Right lobe of liver (tissue), 6 donors: ENCODE results near the gene LGI1. TPM values are rescaled to one million over a fixed set of nuclear protein-coding genes. Genes with fewer than 3 reads are reported as not detected.

ENCODE experiments used
- ATAC-seq, 4 donors: fragments of 200-7000 bp; cut with Tn5 transposase; one replicate each; pipeline ENCODE4 v1.9.1; 2020; ENCODE audit warnings: mild to moderate bottlenecking in 4 of 4, moderate library complexity in 4 of 4
- DNase-seq, 3 donors: peaks; one replicate each; pipeline ENCODE4 v3.0.0-alpha.2; 2020
- H3K27ac ChIP-seq, 3 donors: fragments of 200-600 bp; one replicate each; pipeline ENCODE4 v1.8.0; 2022
- H3K27me3 ChIP-seq, 2 donors: fragments of 200-600 bp; one replicate each; pipeline ENCODE4 v1.8.0; 2022
- H3K36me3 ChIP-seq, 4 donors: fragments of 200-600 bp; sonication (generic) in 1 of 4; one replicate each; pipeline versions ENCODE4 v1.5.1 to v1.8.0; 2017 to 2022; ENCODE audit warnings: control low read depth in 1 of 4
- H3K4me1 ChIP-seq, 4 donors: fragments of 200-600 bp; sonication (generic) in 1 of 4; one replicate each; pipeline versions ENCODE4 v1.5.1 to v1.8.0; 2017 to 2022; ENCODE audit warnings: control low read depth in 1 of 4
- H3K4me3 ChIP-seq, 3 donors: fragments of 200-600 bp; one replicate each; pipeline ENCODE4 v1.8.0; 2022
- H3K9me3 ChIP-seq, 4 donors: fragments of 200-600 bp; sonication (generic) in 1 of 4; one replicate each; pipeline versions ENCODE4 v1.5.1 to v1.8.0; 2017 to 2022; ENCODE audit warnings: control low read depth in 1 of 4
- POLR2A ChIP-seq: fragments of 450-650 bp; IDR thresholded peaks from one replicate; pipeline ENCODE4 v1.6.1; 2017; ENCODE audit warnings: antibody characterized with exemption, mild to moderate bottlenecking
- WGBS: methylation state at CpG from one replicate; pipeline ENCODE4 v1.1.6; 2018; ENCODE audit warnings: low coverage, low lambda C conversion rate; ENCODE audit not compliant: insufficient coverage; ENCODE audit errors: missing lambda C conversion rate; 5-methylcytosine and 5-hydroxymethylcytosine counted together
- intact Hi-C, 2 donors: fragments of 100-400 bp; cut with DNase I; formaldehyde crosslinking; loops; one replicate each; pipeline versions ENCODE4 v1.11.2 to v1.14.1; 2022
- total RNA-seq, 6 experiments: library from RNA; depleted of rRNA in 2 of 6; stranded (reverse); fragments of >200 nt in 2 of 6; fragmentation: NEBNext Ultra II Directional in 3 of 6; extraction: Animal tissue kit (Norgen Biotek cat#: 25700) in 3 of 6; gene quantifications; one replicate each; pipeline versions ENCODE4 v1.1.0 to v1.2.4, GENCODE V29; 2016 to 2023
- TF ChIP-seq, protein P1 (sequence below), 4 donors: fragments of 200-600 bp in 3 of 4; fragments of 450-650 bp in 1 of 4; IDR thresholded peaks; one replicate each; pipeline versions ENCODE4 v1.5.1 to v1.8.0; 2016 to 2022; ENCODE audit warnings: antibody characterized with exemption in 4 of 4, mild to moderate bottlenecking in 2 of 4
- donor health status: DM: no; HTN: yes; CAD: no.
- donor health status: DM: no; HTN: no; CAD: no.
- donor health status: DM: no; HTN: no; CAD: no.
- donor health status: DM: no; HTN: yes; CAD: no.
- donor health status: DM: no; HTN: yes; CAD: no.

The LGI1 gene
- total RNA-seq, 6 experiments from 2014 or later, result 0.22 to 2.3 (median 0.86) TPM; not detected in 1

DNA sequence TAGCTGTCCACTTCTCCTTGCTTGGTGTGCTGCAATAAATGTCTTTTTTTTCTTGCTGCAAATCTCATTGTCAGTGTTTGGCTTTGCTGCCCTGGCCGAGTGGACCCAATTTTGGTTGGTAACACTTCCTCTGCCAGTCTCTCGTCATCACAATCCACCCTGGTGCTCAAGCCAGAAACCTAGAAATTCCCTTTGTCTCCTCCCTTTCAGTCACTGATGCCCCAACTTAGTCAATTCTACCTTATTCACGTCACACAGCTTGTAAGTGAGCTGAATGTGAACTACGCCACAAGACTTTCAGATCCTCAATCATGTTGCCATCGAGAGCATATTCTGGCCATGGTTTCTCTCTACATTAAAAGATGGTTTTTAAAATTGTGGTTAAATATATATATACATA is 42.4 kb upstream of the LGI1 start:
- no peak overlapping the region for H3K27ac ChIP-seq
- H3K27me3 ChIP-seq, result no peaks in the 10 kb centered on the region
- no peaks in the 10 kb centered on the region for H3K36me3 ChIP-seq
- TF ChIP-seq POLR2A, result no peak
- TF ChIP-seq, protein P1, sequence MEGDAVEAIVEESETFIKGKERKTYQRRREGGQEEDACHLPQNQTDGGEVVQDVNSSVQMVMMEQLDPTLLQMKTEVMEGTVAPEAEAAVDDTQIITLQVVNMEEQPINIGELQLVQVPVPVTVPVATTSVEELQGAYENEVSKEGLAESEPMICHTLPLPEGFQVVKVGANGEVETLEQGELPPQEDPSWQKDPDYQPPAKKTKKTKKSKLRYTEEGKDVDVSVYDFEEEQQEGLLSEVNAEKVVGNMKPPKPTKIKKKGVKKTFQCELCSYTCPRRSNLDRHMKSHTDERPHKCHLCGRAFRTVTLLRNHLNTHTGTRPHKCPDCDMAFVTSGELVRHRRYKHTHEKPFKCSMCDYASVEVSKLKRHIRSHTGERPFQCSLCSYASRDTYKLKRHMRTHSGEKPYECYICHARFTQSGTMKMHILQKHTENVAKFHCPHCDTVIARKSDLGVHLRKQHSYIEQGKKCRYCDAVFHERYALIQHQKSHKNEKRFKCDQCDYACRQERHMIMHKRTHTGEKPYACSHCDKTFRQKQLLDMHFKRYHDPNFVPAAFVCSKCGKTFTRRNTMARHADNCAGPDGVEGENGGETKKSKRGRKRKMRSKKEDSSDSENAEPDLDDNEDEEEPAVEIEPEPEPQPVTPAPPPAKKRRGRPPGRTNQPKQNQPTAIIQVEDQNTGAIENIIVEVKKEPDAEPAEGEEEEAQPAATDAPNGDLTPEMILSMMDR (IDR thresholded peaks at IDR 0.05), result no peak
- 49% methylated on average over 5 of the region's 5 CpGs for WGBS
- no peaks in the 10 kb centered on the region for H3K4me1 ChIP-seq
- no peaks in the 10 kb centered on the region for H3K9me3 ChIP-seq
- H3K4me3 ChIP-seq, result no peak overlapping the region
- no peak for ATAC-seq
- no peak for DNase-seq
- intact Hi-C loops, result no loop called here

DNA sequence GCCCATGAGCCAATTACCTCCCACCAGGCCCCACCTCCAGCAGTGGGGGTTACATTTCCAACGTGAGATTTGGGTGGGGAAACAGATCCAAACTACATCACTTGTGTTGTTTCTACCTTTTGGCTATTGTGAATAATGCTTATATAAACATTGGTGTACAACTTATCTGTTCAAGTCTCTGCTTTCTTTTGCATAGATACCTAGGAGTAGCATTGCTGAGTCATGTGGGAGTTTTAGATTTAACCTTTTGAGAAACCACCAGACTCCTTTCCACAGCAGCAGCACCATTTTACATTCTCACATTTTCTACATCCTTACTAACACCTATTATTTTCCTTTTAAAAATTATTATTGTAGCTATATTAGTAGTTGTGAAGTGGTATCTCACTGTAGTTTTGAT is 41.0 kb upstream of the LGI1 start:
- Histone ChIP-seq H3K27ac (no peak overlapping the region), H3K9me3 (no peaks in the 10 kb centered on the region), H3K27me3 (no peaks in the 10 kb centered on the region), H3K4me1 (no peaks in the 10 kb centered on the region), H3K36me3 (no peaks in the 10 kb centered on the region), H3K4me3 (no peak overlapping the region)
- ATAC-seq, result no peak
- no peak for DNase-seq
- WGBS, result 20% methylated on average over 1 of the region's 1 CpG
- intact Hi-C loops, result no loop called here
- TF ChIP-seq, protein P1 (IDR thresholded peaks at IDR 0.05), result no peak
- TF ChIP-seq POLR2A, result no peak

DNA sequence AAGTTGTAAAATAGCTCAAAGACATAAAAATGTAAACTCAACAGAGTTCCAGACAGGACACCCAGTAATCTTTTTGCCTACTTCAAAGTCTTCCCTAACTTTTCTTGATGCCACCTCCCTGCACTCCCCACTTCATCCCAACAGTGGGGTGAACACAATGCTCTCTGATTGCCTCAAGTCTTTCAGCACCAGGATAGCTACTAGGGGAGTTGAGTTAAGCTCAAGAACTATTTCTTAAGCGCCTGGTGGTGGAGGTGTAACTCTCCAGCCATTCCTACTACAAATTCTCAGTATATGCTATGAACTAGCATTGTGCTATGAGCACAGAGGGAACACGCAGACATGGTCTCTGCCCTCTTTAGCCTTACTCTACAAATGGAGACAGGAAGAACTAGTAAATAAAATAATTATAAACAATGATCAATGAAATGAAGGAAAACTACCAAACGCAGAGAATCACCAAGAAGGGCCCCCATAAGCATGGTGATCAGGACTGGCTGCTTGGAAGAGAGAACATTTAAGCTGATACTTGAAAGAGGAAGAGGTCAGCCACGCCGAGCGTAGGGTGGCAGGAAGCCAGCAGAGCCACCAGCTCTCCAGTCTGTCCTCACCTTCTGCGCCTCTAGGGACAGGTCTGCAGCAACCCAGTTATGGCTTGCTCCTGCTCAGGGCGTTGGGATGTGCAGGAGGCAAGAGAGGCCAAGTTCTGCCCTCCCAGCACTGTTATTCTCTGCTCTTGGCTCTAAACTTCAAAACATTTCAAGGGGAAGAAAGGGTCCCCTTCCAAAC is 38.6 kb upstream of the LGI1 start:
- H3K9me3 ChIP-seq, result no peaks in the 10 kb centered on the region
- intact Hi-C loops, result no loop called here
- no peaks in the 10 kb centered on the region for H3K36me3 ChIP-seq
- H3K4me1 ChIP-seq, result no peaks in the 10 kb centered on the region
- no peaks in the 10 kb centered on the region for H3K27me3 ChIP-seq
- whole genome bisulfite sequencing, result 36% methylated on average over 6 of the region's 8 CpGs
- no peak overlapping the region for H3K27ac ChIP-seq
- DNase-seq (no peak), ATAC-seq (no peak)
- H3K4me3 ChIP-seq, result no peak overlapping the region
- TF ChIP-seq POLR2A, result no peak
- TF ChIP-seq, protein P1 (IDR thresholded peaks at IDR 0.05), result no peak

DNA sequence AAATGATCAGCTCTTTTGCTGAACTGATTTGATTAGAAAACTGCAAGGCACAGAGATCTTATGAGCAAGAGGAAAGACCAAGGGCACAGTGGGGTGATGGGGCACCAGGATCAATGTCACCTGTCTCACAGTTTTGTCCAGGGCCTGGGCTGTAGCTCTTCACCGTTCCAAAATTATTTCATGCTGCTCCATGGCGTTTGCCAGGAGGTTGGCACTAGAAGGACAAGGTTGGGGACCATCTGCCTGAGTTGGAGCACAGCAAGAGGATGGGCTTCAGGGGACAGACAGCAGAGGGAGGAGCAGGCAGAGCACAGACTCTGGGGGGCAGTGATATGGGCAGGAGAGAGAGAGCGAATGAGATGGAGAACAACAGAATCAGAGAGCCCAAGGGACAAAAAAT is 37.8 kb upstream of the LGI1 start:
- intact Hi-C loops, result no loop called here
- no peaks in the 10 kb centered on the region for H3K4me1 ChIP-seq
- no peak overlapping the region for H3K27ac ChIP-seq
- no peak overlapping the region for H3K4me3 ChIP-seq
- no peaks in the 10 kb centered on the region for H3K36me3 ChIP-seq
- DNase-seq (no peak), ATAC-seq (no peak)
- 43% methylated on average over 2 of the region's 3 CpGs for WGBS
- no peak for TF ChIP-seq POLR2A
- TF ChIP-seq, protein P1 (IDR thresholded peaks at IDR 0.05), result no peak
- no peaks in the 10 kb centered on the region for H3K9me3 ChIP-seq
- H3K27me3 ChIP-seq, result no peaks in the 10 kb centered on the region
